ENCODE measurements around the gene RSPH9.

Gene RSPH9

GRCh38 chr6:43714311-43715055 is 69.6 kb downstream of the RSPH9 start:
- DNase-seq: no peak

- no peak for DNase-seq
These were observed 70.4 kb downstream of the RSPH9 start for GRCh38 chr6:43715056-43715788.

GRCh38 chr6:43716099-43716498 is 71.3 kb downstream of the RSPH9 start:
- DNase-seq: peak; percentile 75

- DNase-seq: no peak
These were observed 72.6 kb downstream of the RSPH9 start for GRCh38 chr6:43717389-43717788.

GRCh38 chr6:43717822-43718221 is 73.0 kb downstream of the RSPH9 start:
- DNase-seq: no peak

- DNase-seq: no peak
These were observed 73.7 kb downstream of the RSPH9 start for GRCh38 chr6:43718387-43719105.

- no peak for DNase-seq
These were observed 74.7 kb downstream of the RSPH9 start for GRCh38 chr6:43719511-43719910.

- DNase-seq: no peak
These were observed 76.2 kb downstream of the RSPH9 start for GRCh38 chr6:43720999-43721398.
